CD8-positive, alpha-beta memory T cell (primary cell): ENCODE measurements around the gene PSTPIP2. TPM values are rescaled to one million over a fixed set of nuclear protein-coding genes. Genes with fewer than 3 reads are reported as not detected.
A peak's percentile ranks its signal among the peaks of the same experiment; 100 is the strongest.
"Not testable (repeated sequence)": the region's sequence is repeated elsewhere in the genome, so short reads cannot be mapped to it uniquely, and the experiment has no call there.

Experiments
- CTCF ChIA-PET: fragments of 350-600 bp; sonication (Branson Sonifier 250); formaldehyde crosslinking; loops from one replicate; lab custom pipeline; 2021; ENCODE audit warnings: antibody characterized with exemption; lab: Charles Lee
- POLR2A ChIA-PET: fragments of 350-600 bp; sonication (Branson Sonifier 250); formaldehyde crosslinking; loops from one replicate; lab custom pipeline; 2021; ENCODE audit warnings: antibody characterized with exemption; lab: Charles Lee
- DNase-seq, 5 donors: peaks; one replicate each; pipeline versions ENCODE4 v3.0.0 to v3.0.0-alpha.2; 2020 to 2022; ENCODE audit warnings: mixed read lengths in 1 of 5
- H3K27ac ChIP-seq: one replicate; pipeline ENCODE4 v1.7.0; 2013; ENCODE audit warnings: low read depth, mild to moderate bottlenecking, low read length, moderate library complexity
- H3K27me3 ChIP-seq: 2 replicates; pipeline ENCODE4 v1.7.0; 2013; ENCODE audit warnings: low read length, mild to moderate bottlenecking; ENCODE audit not compliant: insufficient read depth, poor library complexity, severe bottlenecking
- H3K36me3 ChIP-seq: 2 replicates; pipeline ENCODE4 v1.7.0; 2013; ENCODE audit warnings: mild to moderate bottlenecking, low read length, moderate library complexity; ENCODE audit not compliant: insufficient read depth
- H3K4me1 ChIP-seq: 2 replicates; pipeline ENCODE4 v1.7.0; 2013; ENCODE audit warnings: mild to moderate bottlenecking, low read length, moderate library complexity; ENCODE audit not compliant: insufficient read depth
- H3K4me3 ChIP-seq: 2 replicates; pipeline ENCODE4 v1.7.0; 2013; ENCODE audit warnings: mild to moderate bottlenecking, low read length
- H3K9me3 ChIP-seq: 2 replicates; pipeline ENCODE4 v1.7.0; 2013; ENCODE audit warnings: mild to moderate bottlenecking, low read length
- H3K27ac Mint-ChIP-seq, 8 donors: one replicate each; pipeline ENCODE4 v1.8.0; 2020 to 2021; ENCODE audit warnings: mixed read lengths in 8 of 8, mild to moderate bottlenecking in 6 of 8, inconsistent platforms in 3 of 8, moderate library complexity in 3 of 8
- H3K27me3 Mint-ChIP-seq, 2 donors: one replicate each; pipeline ENCODE4 v1.8.0; 2020 to 2021; ENCODE audit warnings: mixed read lengths in 2 of 2, mild to moderate bottlenecking in 1 of 2, moderate library complexity in 1 of 2
- H3K36me3 Mint-ChIP-seq, 3 donors: one replicate each; pipeline ENCODE4 v1.8.0; 2020 to 2021; ENCODE audit warnings: mixed read lengths in 3 of 3, inconsistent platforms in 1 of 3, mild to moderate bottlenecking in 1 of 3
- H3K4me1 Mint-ChIP-seq, 3 donors: one replicate each; pipeline ENCODE4 v1.8.0; 2020 to 2021; ENCODE audit warnings: mixed read lengths in 3 of 3, inconsistent platforms in 1 of 3, mild to moderate bottlenecking in 1 of 3
- H3K4me3 Mint-ChIP-seq, 7 donors: one replicate each; pipeline ENCODE4 v1.8.0; 2020 to 2021; ENCODE audit warnings: mixed read lengths in 7 of 7, mild to moderate bottlenecking in 6 of 7, moderate library complexity in 4 of 7, inconsistent platforms in 2 of 7
- H3K9me3 Mint-ChIP-seq, 5 donors: one replicate each; pipeline ENCODE4 v1.8.0; 2020 to 2022; ENCODE audit warnings: mixed read lengths in 5 of 5, mild to moderate bottlenecking in 3 of 5, moderate library complexity in 2 of 5, inconsistent platforms in 1 of 5
- polyA plus RNA-seq: library from polyadenylated mRNA; unstranded; fragments of 300-500 nt; fragmentation: Illumina TruSeq; gene quantifications from one replicate; pipeline ENCODE4 v1.2.3, GENCODE V29; 2021
- total RNA-seq, 2 experiments: library from RNA; stranded (reverse); gene quantifications; one replicate each; pipeline ENCODE4 v1.2.3, GENCODE V29; 2021

Gene PSTPIP2
- total and polyA plus RNA-seq, 3 experiments from 2014 or later, result 11.0 to 25.3 (median 24.9) TPM

- Histone ChIP-seq H3K4me1 (peaks cover 3% of the 10 kb centered on the region), H3K27me3 (no peaks in the 10 kb centered on the region), H3K9me3 (no peaks in the 10 kb centered on the region), H3K36me3 (no peaks in the 10 kb centered on the region), H3K27ac (no peak overlapping the region), H3K4me3 (no peak overlapping the region)
- DNase-seq, result no peak
- Mint-ChIP-seq H3K27me3 (peaks cover 0 to 4% of the 10 kb centered on the region in 2 donors), H3K27ac (peak overlapping the region in 1 of 8 donors; percentile 28), H3K4me3 (no peak overlapping the region), H3K9me3 (no peaks in the 10 kb centered on the region), H3K36me3 (no peaks in the 10 kb centered on the region), H3K4me1 (peaks cover 5 to 8% (median 7%) of the 10 kb centered on the region in 3 donors)
- CTCF ChIA-PET, result interaction anchor here (1.3 to 1.6 kb wide), 4 partner anchors 15 to 356 kb away, joined by 3 to 9 read pairs (median 4); a partner anchor contains a TSS
- POLR2A ChIA-PET, result no interaction called here
Observed at GRCh38 chr18:45976566-45976965, 95.5 kb downstream of the PSTPIP2 start.

- peak; percentile 38 to 79 (median 54) for DNase-seq
- Mint-ChIP-seq H3K4me3 (no peak overlapping the region), H3K27me3 (peaks cover 0 to 3% of the 10 kb centered on the region in 2 donors), H3K36me3 (no peaks in the 10 kb centered on the region), H3K27ac (peak overlapping the region in 1 of 8 donors; percentile 32), H3K9me3 (no peaks in the 10 kb centered on the region), H3K4me1 (peaks cover 5 to 8% (median 7%) of the 10 kb centered on the region in 3 donors)
- H3K36me3 ChIP-seq, result no peaks in the 10 kb centered on the region
- H3K27ac ChIP-seq, result no peak overlapping the region
- no peak overlapping the region for H3K4me3 ChIP-seq
- no peaks in the 10 kb centered on the region for H3K27me3 ChIP-seq
- ChIA-PET POLR2A (interaction anchor here (0.6 to 0.9 kb wide), 2 partner anchors 100 to 287 kb away, joined by 3 to 7 read pairs; no protein-coding TSS in a partner anchor), CTCF (interaction anchor here (0.8 to 3.1 kb wide), 16 partner anchors 11 to 312 kb away, joined by 3 to 15 read pairs (median 3); no protein-coding TSS in a partner anchor)
- H3K9me3 ChIP-seq, result no peaks in the 10 kb centered on the region
- H3K4me1 ChIP-seq, result peaks cover 3% of the 10 kb centered on the region
Observed at GRCh38 chr18:45974088-45974536, 97.9 kb downstream of the PSTPIP2 start.

- ChIA-PET CTCF (no interaction called here), POLR2A (no interaction called here)
- H3K36me3 Mint-ChIP-seq, result peaks cover 0 to 31% (median 7%) of the 10 kb centered on the region in 3 donors
- Histone ChIP-seq H3K27ac (peak within 1 kb of the TSS; percentile 28), H3K4me3 (peak within 1 kb of the TSS; percentile 90), H3K27me3 (no peaks in the 10 kb centered on the region), H3K36me3 (no peaks in the 10 kb centered on the region), H3K9me3 (no peaks in the 10 kb centered on the region), H3K4me1 (peaks cover 31% of the 10 kb centered on the region)
- H3K4me1 Mint-ChIP-seq, result peaks cover 38 to 53% (median 49%) of the 10 kb centered on the region in 3 donors
- peak; percentile 85 to 94 (median 89) for DNase-seq
- no peaks in the 10 kb centered on the region for H3K9me3 Mint-ChIP-seq
- peak within 1 kb of the TSS; percentile 95 to 99 (median 96) for H3K4me3 Mint-ChIP-seq
- peak within 1 kb of the TSS; percentile 80 to 98 (median 94) for H3K27ac Mint-ChIP-seq
- H3K27me3 Mint-ChIP-seq, result peaks cover 0 to 4% of the 10 kb centered on the region in 2 donors
Observed at GRCh38 chr18:45967007-45967706, 104.9 kb downstream of the PSTPIP2 start, which contains the start of gene EPG5. EPG5 (minus strand) TSS chr18:45967329; CDS start chr18:45967239, 90 bp downstream.

- H3K9me3 Mint-ChIP-seq, H3K27me3 Mint-ChIP-seq, H3K36me3 ChIP-seq, H3K9me3 ChIP-seq, DNase-seq, CTCF ChIA-PET, H3K4me3 ChIP-seq, H3K27ac ChIP-seq, POLR2A ChIA-PET, H3K27me3 ChIP-seq: not testable (repeated sequence)
- peaks cover 46% of the 10 kb centered on the region for H3K4me1 ChIP-seq
- Mint-ChIP-seq H3K4me3 (peak overlapping the region; percentile 43 to 79 (median 57)), H3K27ac (peak overlapping the region in 5 of 8 donors; percentile 15 to 69 (median 46)), H3K36me3 (peaks cover 0 to 44% (median 11%) of the 10 kb centered on the region in 3 donors), H3K4me1 (peaks cover 56 to 75% (median 70%) of the 10 kb centered on the region in 3 donors)
Observed at GRCh38 chr18:45964913-45965312, 107.1 kb downstream of the PSTPIP2 start.

GRCh38 chr18:45962866-45963265 is 109.2 kb downstream of the PSTPIP2 start:
- H3K36me3 ChIP-seq, result no peaks in the 10 kb centered on the region
- H3K4me3 Mint-ChIP-seq, result peak overlapping the region; percentile 15 to 82 (median 61)
- H3K4me3 ChIP-seq, result no peak overlapping the region
- H3K27me3 Mint-ChIP-seq, result peaks cover 0 to 4% of the 10 kb centered on the region in 2 donors
- H3K9me3 Mint-ChIP-seq, result no peaks in the 10 kb centered on the region
- H3K9me3 ChIP-seq, result no peaks in the 10 kb centered on the region
- no peak overlapping the region for H3K27ac ChIP-seq
- ChIA-PET POLR2A (interaction anchor here (0.7 kb wide), 1 partner anchor 31 kb away, joined by 3 read pairs; no protein-coding TSS in a partner anchor), CTCF (interaction anchor here (1.1 to 2.8 kb wide), 5 partner anchors 12 to 297 kb away, joined by 3 to 15 read pairs (median 3); no protein-coding TSS in a partner anchor)
- no peaks in the 10 kb centered on the region for H3K27me3 ChIP-seq
- H3K4me1 ChIP-seq, result peaks cover 50% of the 10 kb centered on the region
- H3K36me3 Mint-ChIP-seq, result peaks cover 0 to 50% (median 13%) of the 10 kb centered on the region in 3 donors
- H3K27ac Mint-ChIP-seq, result peak overlapping the region; percentile 74 to 99 (median 94)
- peaks cover 63 to 83% (median 78%) of the 10 kb centered on the region in 3 donors for H3K4me1 Mint-ChIP-seq
- DNase-seq, result peak in 2 of 5 donors; percentile 13

- Mint-ChIP-seq H3K9me3 (no peaks in the 10 kb centered on the region), H3K27ac (peak overlapping the region; percentile 82 to 99 (median 94)), H3K27me3 (peaks cover 0 to 2% of the 10 kb centered on the region in 2 donors), H3K4me1 (peaks cover 64 to 83% (median 77%) of the 10 kb centered on the region in 3 donors), H3K36me3 (peaks cover 0 to 50% (median 13%) of the 10 kb centered on the region in 3 donors), H3K4me3 (peak overlapping the region; percentile 30 to 81 (median 64))
- no peak overlapping the region for H3K27ac ChIP-seq
- CTCF ChIA-PET, result interaction anchor here (1.1 to 2.8 kb wide), 4 partner anchors 12 to 296 kb away, joined by 3 to 15 read pairs (median 5); no protein-coding TSS in a partner anchor
- no peaks in the 10 kb centered on the region for H3K27me3 ChIP-seq
- H3K4me1 ChIP-seq, result peaks cover 46% of the 10 kb centered on the region
- POLR2A ChIA-PET, result interaction anchor here (0.7 kb wide), 1 partner anchor 30 kb away, joined by 3 read pairs; no protein-coding TSS in a partner anchor
- peak; percentile 11 to 75 (median 45) for DNase-seq
- no peaks in the 10 kb centered on the region for H3K9me3 ChIP-seq
- H3K36me3 ChIP-seq, result no peaks in the 10 kb centered on the region
- H3K4me3 ChIP-seq, result no peak overlapping the region
Observed at GRCh38 chr18:45962461-45962860, 109.6 kb downstream of the PSTPIP2 start.

- H3K27ac Mint-ChIP-seq, H3K27ac ChIP-seq, CTCF ChIA-PET, H3K36me3 ChIP-seq, H3K9me3 Mint-ChIP-seq, H3K27me3 ChIP-seq, H3K4me3 ChIP-seq, DNase-seq, H3K9me3 ChIP-seq, H3K4me3 Mint-ChIP-seq, H3K27me3 Mint-ChIP-seq, POLR2A ChIA-PET: not testable (repeated sequence)
- H3K4me1 ChIP-seq, result peaks cover 36% of the 10 kb centered on the region
- Mint-ChIP-seq H3K4me1 (peaks cover 50 to 73% (median 71%) of the 10 kb centered on the region in 3 donors), H3K36me3 (peaks cover 11 to 53% (median 24%) of the 10 kb centered on the region in 3 donors)
Observed at GRCh38 chr18:45959484-45959883, 112.6 kb downstream of the PSTPIP2 start.
